ENCODE results near the gene CYB5D1.
"Not testable (repeated sequence)": the region's sequence is repeated elsewhere in the genome, so short reads cannot be mapped to it uniquely, and the experiment has no call there.

The CYB5D1 gene, protein sequence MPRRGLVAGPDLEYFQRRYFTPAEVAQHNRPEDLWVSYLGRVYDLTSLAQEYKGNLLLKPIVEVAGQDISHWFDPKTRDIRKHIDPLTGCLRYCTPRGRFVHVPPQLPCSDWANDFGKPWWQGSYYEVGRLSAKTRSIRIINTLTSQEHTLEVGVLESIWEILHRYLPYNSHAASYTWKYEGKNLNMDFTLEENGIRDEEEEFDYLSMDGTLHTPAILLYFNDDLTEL

DNA sequence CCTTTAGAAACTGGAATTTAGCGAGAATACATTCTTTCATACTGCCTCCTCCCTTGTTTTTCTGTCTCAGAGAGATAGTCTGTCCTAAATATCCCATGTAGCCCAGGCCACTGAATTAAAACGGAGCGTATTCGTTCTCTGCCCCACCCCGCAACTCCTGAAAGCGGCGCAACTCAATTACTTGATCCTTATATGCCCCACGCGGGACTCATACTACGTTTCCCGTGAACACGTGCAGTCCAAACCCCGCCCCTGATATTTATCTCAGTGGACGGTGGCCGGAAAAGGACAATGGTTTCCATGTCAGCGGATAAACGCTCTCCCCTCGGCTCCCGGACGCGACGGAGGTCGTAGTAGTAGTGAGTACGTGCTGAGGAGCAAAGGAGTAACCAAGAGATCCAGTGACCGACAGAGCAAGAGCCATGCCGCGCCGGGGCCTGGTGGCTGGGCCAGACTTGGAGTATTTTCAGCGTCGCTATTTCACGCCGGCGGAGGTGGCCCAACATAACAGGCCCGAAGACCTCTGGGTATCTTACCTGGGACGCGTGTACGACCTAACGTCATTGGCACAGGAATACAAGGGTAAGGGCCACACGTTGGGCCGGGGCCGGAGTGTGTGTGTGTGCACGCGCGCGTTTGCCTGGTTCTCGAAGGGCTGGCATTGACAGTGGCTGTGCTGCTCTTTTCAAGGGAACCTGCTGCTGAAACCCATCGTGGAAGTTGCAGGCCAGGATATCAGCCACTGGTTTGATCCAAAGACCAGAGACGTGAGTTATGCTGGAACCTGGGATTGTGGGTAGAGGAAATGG, at the start of gene CYB5D1:
Gene CYB5D1, plus strand, starts transcription at position 291 of the 809 bp plus-strand sequence. Its CDS starts 132 bp downstream, at position 423.
- peak; percentile 94 for DNase-seq (ENCODE audit: low read depth)

DNA sequence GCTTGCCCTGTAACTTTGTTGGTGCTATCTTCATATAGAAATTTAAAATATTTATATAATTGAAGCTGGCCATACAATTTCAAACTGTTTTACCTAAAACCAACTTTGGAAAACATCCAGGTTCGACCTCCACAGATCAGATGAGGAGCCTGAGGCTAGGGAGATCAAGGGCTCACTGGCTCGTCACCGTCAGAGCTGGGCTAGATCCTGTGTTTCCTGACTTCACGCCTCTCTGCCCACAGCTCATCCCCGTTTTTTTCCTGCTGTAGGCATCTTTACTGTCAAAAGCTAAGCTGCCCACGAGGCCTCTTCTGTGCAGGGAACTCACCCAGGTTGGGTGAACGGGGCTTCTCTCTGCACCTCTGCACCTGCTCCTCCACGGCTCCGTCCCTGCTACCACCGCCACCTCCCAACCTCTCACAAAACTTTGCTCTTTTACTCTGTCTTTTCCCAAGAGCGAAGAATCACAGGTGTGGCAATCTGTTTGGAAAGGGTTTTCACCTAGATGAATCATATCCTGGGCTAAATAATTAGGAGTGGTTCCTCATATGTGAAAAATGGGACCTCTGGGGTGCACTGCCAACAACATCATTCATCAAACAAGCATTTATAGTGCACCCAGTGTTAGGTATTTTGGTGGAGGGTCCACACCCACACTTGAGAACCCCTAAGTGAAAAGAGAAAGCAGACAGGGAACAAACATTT, 48.6 kb upstream of the CYB5D1 start:
- no peak for DNase-seq (ENCODE audit: low read depth)

DNA sequence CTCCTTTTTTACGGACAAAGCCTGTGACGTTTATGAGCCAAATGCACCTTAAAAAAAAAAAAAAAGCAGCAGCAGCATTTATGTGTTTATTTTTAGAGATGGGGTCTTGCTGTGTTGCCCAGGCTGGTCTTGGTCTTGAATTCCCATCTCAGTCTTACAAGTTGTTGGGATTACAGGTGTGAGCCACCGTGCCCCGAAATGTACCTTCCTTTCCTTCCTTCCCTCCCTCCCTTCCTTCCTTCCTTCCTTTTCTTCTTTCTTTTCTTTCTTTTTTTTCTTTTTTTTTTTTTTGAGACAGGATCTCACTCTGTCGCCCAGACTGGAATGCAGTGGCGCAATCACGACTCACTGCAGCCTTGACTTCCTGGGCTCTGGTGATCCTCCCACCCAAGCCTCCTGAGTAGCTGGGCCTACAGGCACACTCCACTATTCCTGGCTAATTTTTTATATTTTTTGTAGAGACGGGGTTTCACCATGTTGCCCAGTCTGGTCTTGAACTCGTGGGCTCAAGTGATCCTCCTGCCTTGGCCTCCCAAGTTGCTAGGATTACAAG, 47.9 kb upstream of the CYB5D1 start:
- not testable (repeated sequence) for DNase-seq (ENCODE audit: low read depth)

DNA sequence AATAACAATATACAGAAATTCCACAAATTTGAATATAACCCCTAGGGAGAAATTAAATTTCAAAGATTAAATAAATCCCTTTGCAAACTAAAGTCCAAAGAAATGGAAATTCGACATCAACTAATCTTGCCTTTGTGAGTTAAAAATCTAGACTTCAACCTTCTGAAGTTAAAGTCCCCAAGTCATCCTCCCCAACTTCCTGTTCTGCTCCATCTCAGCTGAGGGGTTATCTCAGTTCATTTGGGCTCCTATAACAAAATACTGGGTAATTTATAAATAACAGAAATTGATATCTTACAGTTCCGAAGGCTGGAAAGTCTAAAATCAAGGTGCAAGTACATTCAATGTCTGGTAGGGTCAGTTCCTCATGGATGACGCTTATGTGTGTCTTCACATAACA, 46.6 kb upstream of the CYB5D1 start:
- DNase-seq (ENCODE audit: low read depth) = no peak

DNA sequence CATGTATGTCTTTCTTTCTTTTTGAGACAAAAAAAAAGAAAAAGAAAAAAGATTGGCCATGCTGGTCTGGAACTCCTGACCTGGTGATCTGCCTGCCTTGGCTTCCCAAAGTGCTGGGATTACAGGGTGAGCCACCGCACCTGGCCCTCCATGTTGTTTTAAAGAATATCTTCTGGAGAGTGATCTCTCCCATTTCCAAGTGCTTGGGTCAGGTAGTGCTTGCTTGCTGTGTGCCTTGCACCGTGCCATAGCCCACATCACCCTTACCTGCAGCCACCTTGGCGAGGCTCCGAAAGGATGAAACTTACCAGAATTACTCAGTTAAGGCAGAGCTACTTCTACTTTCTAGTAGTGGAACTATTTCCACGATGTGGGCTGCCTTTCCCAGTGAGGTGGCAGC, 42.8 kb upstream of the CYB5D1 start:
- DNase-seq (ENCODE audit: low read depth) = no peak

DNA sequence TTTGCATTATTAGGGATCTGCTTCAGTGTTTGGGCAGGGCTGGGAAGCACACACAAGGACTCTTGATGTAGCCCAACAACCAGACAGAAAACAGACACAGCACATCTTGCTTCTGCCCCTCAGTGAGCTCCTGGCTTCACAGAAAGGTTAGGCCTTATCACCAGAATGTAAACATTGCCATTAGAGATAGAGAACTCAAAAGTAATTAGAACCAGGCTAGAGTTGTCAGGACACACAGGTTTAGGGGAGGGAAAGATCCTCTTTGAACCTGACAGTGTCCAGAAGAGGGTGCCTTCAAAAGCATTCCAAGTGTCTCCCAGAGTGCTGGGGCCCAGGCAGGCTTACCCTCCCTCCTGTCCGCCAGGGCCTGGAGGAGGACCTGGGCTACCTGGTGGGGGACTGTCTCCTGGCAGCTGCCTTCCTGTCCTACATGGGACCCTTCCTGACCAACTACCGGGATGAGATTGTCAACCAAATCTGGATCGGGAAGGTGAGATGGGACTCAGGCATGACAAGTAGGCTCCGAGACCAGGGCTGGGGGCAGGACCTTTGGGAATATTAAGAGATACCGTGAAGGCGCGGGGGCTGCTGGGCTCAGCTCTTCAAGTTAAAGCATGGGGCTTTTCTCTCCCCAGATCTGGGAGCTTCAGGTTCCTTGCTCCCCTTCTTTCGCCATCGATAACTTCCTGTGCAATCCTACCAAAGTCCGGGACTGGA, 40.7 kb upstream of the CYB5D1 start:
- no peak for DNase-seq (ENCODE audit: low read depth)

DNA sequence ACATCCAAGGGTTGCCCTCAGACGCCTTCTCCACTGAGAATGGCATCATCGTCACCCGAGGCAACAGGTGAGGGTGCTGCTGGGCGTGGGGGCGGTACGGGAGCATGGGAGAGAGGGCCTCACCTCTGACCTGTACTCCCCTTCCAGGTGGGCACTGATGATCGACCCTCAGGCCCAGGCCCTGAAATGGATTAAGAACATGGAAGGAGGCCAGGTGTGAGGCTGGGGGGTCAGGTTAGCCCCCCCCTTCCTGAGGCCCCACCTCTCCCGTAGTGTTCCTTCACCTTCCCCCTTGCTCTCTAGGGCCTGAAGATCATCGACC, 40.2 kb upstream of the CYB5D1 start:
- DNase-seq (ENCODE audit: low read depth) = no peak

DNA sequence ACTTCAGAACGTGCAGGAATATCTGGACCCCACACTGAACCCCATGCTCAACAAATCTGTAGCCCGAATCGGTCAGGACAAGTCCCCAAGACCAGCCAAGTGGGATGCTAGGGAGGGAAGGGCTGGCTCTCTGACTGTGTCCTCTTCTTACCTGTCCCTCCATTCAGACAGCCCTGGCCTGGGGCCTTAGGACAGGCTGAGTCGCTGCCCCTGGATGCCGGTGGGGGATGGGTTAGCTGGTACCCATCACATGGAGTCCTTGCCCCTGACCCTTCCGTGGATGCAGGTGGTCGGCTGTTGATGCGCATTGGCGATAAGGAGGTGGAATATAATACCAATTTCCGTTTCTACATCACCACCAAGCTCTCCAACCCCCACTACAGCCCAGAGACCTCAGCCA, 39.8 kb upstream of the CYB5D1 start:
- no peak for DNase-seq (ENCODE audit: low read depth)

DNA sequence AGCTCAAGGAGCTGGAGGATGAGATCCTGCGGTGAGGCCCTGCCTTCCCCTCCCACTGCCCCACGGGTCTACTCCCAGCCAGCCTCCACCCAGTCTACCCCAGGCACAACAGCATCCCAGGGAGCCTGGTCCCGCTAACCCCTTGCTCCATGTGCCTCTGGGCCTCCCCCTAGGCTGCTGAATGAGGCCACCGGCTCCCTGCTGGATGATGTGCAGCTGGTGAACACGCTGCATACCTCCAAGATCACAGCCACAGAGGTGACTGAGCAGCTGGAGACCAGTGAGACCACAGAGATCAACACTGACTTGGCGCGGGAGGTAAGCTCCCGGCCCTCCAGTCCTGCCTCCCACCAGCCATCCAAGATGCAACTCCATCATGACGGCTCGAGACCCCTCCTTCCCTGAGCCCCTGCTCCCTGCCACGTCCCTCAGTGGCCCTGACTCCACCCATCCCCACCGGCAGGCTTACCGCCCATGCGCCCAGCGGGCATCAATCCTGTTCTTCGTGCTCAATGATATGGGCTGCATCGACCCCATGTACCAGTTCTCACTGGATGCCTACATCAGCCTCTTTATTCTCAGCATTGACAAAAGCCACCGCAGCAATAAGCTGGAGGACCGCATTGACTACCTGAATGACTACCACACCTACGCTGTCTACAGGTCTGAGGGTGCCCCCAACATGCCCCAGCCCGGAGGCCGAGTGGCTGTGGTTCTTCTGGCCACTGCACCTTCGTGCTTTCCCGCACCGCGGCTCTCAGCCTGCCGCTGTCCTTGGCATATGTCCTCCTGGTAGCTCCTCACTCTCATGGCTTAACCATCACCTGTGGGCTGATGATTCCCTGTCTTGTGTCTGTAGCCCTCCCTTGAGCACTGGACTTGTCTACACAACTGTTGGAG, 38.8 kb upstream of the CYB5D1 start:
- DNase-seq (ENCODE audit: low read depth) = no peak

DNA sequence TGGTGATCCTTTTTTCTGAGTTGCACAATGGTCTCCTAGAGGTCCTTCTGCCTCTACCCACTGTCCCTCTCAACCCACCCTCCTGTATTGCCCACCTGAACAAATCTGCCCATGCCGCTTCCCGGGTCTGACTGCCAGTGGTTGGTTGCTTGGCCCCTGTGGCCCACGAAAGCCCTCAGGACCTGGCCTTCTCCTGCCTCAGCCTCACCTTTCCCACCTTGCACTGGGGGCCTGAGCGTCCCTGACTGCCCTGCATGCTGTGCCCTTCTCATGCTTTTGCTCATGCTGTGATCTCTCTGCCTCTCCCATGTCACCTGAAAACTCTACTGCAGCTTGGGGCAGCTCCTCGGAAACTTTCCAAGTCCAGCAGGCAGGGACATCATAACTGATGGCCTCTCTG, 37.6 kb upstream of the CYB5D1 start:
- DNase-seq (ENCODE audit: low read depth) = no peak

DNA sequence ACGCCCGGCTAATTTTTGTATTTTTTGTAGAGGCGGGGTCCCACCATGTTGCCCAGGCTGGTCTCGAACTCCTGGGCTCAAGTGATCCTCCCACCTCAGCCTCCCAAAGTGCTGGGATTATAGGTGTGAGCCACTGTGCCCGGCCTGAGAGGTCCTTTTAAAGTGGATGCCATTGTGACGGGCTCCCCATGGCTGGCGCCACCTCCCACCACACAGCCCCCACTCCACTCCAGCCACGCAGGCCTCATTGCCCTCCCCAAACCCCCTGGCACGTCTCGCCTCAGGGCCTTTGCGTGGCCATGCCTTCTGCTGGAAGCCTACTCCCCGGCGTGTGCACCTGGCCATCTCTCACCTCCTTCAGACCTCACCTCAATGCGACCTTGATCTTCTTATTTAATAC, 35.7 kb upstream of the CYB5D1 start:
- DNase-seq (ENCODE audit: low read depth) = no peak

DNA sequence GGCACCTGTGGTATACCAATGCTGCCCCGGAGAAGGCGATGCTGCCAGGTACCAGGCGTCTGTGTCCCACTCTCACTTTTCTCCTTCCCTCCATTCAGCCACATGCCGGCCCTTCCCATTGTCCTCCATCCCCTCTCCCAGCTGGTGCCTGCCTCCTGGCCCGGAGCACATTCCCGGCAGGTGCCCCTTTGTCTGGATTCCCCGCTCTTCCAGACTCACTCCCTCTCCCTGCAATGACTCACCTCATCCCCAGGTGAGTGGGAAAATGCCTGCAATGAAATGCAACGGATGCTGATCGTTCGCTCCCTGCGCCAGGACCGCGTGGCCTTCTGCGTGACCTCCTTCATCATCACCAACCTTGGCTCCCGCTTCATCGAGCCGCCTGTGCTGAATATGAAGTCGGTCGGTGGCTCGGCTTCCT, 34.2 kb upstream of the CYB5D1 start:
- no peak for DNase-seq (ENCODE audit: low read depth)

DNA sequence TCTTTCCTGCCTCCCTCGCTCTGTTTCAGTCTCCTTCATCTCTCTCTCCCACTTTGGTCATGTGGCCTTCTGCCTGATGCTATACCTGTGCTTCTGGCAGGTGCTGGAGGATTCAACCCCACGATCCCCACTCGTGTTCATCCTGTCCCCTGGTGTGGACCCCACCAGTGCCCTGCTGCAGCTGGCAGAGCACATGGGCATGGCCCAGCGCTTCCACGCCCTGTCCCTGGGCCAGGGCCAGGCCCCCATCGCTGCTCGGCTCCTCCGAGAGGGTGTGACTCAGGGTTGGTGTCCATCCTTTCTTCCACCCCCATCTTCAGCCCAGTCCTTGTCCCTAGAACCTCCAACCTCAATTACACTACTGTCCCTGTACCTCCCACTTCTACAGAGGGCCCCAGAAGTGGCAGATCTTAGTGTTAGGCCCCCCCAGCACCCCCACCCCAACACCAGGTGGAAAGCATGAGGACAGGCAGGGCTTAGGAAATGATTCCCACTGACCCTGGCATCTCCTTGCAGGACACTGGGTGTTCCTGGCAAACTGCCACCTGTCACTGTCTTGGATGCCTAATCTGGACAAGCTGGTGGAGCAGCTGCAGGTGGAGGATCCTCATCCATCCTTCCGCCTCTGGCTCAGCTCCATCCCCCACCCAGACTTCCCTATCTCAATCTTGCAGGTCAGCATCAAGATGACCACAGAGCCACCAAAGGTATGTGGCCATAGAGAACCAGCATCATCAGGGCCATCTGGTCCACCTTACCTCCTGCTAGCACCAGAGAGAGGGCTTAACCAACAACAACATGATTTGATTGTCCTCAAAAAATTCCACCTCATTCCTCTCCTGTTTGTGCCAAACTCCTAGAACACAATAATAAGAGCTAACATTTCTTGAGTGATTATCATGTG, 33.5 kb upstream of the CYB5D1 start:
- DNase-seq (ENCODE audit: low read depth) = no peak

DNA sequence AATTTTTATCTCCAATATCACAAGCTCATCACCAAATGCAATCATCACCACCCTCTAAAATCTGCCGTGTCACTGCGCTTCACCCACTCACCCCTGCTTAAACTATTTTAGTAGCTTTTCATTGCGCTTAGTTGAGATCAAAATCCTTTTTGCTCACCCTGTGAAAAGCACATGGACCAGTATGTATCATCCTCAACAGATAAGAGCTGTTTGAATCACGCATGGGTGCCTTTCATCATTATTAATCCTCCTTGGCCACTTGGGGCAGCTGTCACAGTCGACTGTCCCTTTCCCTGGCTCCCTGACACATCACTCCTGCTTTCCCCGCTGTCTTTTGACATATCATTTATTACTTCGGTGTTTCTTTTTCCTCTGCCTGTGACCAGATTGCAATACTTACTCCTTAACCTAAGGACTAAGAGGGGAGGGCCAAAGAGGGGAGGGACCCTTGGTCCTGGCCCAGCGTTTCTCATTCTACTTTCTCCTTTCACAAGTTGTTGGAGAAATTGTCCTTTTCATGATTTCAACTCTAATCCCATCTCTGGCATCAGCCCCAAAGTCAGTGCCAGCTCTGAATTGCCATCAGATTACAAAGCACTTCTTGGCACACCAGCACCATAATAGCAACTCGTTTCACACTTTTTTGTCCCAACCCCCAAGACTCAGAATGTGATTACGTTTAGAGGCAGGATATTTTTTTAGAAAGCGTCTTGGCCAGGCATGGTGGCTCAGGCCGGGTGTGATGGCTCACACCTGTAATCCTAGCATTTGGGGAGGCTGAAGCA, 32.4 kb upstream of the CYB5D1 start:
- DNase-seq (ENCODE audit: low read depth) = peak; percentile 27

DNA sequence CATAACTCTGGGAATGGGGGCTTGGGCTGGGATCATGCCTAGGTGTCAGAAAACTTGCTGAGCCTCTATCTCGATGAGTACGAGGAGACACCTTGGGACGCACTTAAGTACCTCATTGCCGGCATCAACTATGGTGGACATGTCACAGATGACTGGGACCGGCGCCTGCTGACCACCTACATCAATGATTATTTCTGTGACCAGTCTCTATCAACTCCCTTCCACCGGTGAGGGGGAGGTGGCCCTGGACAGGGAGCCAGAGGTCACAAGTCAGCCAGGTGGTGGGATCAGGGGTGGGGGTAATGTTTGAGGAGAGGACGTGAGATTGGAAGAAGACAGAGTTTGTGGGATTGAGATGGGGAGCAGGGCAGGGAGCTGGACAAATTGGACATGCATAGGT, 27.2 kb upstream of the CYB5D1 start:
- no peak for DNase-seq (ENCODE audit: low read depth)

DNA sequence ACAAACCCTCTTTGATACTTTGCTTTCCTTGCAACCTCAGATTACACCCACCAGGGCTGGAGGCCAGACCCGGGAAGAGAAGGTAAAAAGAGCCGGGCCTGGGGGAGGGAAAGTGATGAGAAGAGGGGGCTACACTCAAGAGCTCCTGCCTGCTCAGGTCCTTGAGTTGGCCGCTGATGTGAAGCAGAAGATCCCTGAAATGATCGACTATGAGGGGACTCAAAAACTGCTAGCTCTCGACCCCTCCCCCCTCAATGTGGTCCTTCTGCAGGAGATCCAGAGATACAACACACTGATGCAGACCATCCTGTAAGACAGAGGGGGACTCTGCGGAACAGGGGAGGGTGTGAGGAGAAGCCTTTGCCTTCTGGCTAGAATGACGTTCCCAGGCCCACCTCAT, 26.6 kb upstream of the CYB5D1 start:
- no peak for DNase-seq (ENCODE audit: low read depth)

DNA sequence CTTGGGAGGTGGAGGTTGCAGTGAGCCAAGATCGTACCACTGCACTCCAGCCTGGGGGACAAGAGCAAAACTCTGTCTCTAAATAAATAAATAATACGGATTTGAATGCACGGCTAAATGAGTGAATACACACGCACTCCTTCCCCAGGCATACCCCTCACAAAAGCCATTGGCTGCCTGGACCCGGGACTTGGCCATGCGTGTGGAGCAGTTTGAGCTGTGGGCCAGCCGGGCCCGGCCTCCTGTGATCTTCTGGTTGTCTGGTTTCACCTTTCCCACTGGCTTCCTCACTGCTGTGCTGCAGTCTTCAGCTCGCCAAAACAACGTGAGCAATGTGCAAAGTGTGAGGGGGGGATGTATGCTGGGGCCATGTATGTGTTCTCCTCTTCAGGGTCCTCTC, 25.4 kb upstream of the CYB5D1 start:
- DNase-seq (ENCODE audit: low read depth) = no peak

DNA sequence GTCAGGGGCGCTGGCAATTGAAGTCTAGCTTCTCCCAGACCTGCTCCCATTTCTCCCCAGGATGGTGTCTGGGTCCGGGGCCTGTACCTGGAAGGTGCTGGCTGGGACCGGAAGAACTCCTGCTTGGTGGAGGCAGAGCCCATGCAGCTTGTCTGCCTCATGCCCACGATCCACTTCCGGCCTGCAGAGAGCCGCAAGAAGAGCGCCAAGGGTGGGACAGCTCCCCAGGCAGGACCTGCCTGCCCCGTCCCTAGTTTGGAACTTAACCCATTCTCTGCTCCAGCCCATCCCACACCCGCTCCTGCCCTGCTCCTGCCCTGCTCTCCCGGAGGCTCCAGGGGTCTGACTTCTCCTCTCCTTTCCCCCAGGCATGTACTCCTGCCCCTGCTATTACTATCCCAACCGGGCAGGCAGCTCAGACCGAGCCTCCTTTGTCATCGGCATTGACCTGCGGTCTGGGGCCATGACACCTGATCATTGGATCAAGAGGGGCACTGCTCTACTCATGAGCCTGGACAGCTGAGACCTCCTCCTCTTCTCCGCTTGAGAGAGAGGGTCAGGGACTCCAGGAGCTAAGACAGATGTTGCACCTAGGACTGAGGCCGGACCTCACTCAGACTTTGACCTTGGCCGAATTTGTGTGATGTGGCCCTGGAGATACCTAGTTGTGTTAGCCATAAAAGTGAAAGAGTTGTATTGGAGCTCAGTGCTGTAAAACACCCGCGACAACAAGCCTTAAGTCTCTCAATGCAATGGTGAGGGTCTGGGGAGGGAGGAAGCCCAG, 24.6 kb upstream of the CYB5D1 start:
- DNase-seq (ENCODE audit: low read depth) = no peak

All from fibroblast of gingiva (primary cell).